C4-2B (cell line): Measurements from ENCODE around the gene APOBEC3H.

Experiments used
- ZFX ChIP-seq: fragments of 450-650 bp; IDR thresholded peaks from 2 replicates; pipeline ENCODE4 v1.6.1; 2017
- TF ChIP-seq, protein P1 (sequence below): fragments of 450-650 bp; conservative IDR thresholded peaks from 2 replicates; pipeline ENCODE4 v1.5.1; 2017; ENCODE audit warnings: mild to moderate bottlenecking

GRCh38 chr22:39114112-39114511 lies 17.1 kb downstream of the APOBEC3H start:
- TF ChIP-seq, protein P1, sequence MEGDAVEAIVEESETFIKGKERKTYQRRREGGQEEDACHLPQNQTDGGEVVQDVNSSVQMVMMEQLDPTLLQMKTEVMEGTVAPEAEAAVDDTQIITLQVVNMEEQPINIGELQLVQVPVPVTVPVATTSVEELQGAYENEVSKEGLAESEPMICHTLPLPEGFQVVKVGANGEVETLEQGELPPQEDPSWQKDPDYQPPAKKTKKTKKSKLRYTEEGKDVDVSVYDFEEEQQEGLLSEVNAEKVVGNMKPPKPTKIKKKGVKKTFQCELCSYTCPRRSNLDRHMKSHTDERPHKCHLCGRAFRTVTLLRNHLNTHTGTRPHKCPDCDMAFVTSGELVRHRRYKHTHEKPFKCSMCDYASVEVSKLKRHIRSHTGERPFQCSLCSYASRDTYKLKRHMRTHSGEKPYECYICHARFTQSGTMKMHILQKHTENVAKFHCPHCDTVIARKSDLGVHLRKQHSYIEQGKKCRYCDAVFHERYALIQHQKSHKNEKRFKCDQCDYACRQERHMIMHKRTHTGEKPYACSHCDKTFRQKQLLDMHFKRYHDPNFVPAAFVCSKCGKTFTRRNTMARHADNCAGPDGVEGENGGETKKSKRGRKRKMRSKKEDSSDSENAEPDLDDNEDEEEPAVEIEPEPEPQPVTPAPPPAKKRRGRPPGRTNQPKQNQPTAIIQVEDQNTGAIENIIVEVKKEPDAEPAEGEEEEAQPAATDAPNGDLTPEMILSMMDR: no peak
- no peak for TF ChIP-seq ZFX
